Astrocyte (in vitro differentiated cells and primary cell): ENCODE measurements around the gene DDX25.

ENCODE experiments used
- CTCF ChIP-seq: IDR thresholded peaks from 2 replicates; pipeline ENCODE4 v1.5.1; 2011; ENCODE audit warnings: low read depth, mild to moderate bottlenecking, inconsistent platforms, low read length, moderate library complexity; ENCODE audit not compliant: insufficient read depth
- EZH2 ChIP-seq: IDR thresholded peaks from 2 replicates; pipeline ENCODE4 v1.6.1; 2012; ENCODE audit warnings: mild to moderate bottlenecking, low read length, inconsistent platforms; ENCODE audit not compliant: insufficient read depth

GRCh38 chr11:125949271-125950177 is 45.2 kb downstream of the DDX25 start:
- no peak for TF ChIP-seq CTCF
- no peak for TF ChIP-seq EZH2
